Stimulated activated naive CD8-positive, alpha-beta T cell treated with anti-CD3 and anti-CD28 coated beads, Interleukin-15, Interleukin-2, amounts not matched to agents 100 U/mL and 50 U/mL, for 24 hours (primary cell): Measurements from ENCODE around the gene TMEM138.

Source experiments
- ATAC-seq: fragments of 150-1000 bp; cut with Tn5 transposase; one replicate; pipeline ENCODE4 v1.10.0; 2021
- DNase-seq: peaks from one replicate; pipeline ENCODE4 v3.0.0; 2021

The TMEM138 gene

DNA sequence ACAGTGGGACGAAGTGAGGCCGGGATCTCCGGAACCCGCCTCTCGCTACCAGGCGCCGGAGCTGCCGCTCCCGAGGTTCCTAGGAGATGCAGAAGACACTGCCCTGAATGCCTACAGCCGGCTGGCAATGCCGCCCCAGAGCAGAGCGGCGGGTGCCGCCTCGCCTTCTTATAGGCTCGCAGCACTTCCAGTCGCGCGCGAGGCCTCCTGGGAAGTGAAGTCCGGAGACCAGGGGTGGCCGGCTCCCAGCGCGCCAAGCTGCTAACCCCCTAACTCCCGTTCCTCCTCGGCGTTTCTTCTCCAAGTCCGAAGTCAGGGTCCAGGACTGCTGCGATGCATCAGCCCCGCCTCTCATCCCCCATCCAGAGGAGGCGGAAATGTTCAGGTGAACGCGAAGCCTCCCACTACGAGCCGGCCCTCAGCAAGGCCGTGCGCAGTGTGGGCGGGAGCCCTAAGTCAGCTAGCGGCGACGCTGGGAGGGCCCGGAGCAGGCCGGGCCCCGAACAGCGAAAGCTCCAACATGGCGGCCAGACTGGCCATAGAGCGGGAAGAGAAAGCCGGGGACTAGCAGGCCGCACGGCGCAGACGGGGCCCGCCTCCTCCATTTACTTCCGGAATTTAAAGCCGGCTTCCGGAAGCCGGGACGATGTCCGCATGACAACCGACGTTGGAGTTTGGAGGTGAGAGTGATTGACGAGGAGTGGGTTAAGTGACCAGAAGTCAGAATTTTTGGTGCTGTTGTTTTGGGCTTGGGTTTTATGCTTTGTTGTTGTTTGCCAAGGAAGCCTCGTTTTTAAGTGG, at the start of gene TMEM138, which contains the start of gene CYB561A3:
Gene TMEM138, plus strand, starts transcription at position 634 of the 801 bp plus-strand sequence. CDS start 2,017 bp downstream, outside the sequence.
Gene CYB561A3, minus strand, starts transcription at position 142 of the 801 bp plus-strand sequence. CDS start 5,169 bp downstream, outside the sequence.
- DNase-seq (peak; percentile 91), ATAC-seq (peak; percentile 98)

DNA sequence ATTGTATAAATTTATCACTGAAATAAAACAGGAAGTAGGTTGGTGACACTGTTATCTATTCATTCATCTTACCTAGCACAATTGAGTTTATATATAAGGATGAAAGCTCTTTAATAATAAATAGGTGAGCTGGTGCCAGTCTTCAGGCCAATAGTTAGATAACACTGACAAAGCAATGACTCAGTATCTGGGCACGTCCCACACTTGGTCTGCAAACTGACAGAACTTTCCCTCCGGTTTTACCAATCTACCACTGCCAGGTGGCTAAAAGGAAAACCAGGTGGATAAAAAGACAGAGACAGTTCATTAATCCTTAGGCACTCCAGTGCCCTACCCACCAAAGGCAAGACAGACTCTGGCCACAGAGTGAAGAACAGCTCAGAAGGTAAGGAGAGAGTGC, 46.9 kb upstream of the TMEM138 start:
- ATAC-seq (no peak), DNase-seq (no peak)

DNA sequence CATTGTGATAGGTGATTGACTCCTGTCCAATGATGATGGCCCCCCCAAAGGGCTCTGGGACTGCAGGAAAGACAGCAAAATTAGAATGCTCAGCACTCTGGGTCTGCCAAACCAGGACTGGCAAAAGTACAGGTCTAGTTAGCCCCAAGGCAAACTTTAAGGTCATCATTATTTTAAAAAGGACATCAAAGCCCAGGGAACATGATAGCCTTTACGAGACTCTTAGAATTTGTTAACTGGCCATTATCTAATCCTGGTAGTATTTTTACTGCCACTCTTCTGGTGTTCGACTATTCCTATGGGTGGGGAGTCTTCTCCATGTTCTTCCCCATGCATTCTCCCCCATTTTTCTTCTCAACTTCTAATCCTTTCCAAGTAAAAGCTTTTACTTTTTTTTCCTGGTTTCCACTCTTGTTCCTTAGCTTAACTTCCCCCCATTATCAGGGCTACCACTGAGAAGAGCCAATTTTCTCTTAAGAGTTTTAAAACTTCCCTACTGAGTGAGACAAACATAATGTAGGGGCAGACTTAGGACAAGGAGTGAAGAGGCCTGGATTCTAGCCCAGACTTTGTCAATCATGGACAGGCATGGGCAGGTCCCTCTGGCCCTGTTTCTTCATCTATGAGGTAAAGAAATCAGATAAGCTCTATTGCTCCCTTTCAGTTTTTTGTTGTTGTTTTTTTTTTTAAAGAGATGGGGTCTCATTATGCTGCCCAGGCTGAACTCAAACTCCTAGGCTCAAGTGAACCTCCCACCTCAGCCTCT, 36.3 kb upstream of the TMEM138 start:
- DNase-seq (no peak), ATAC-seq (no peak)

DNA sequence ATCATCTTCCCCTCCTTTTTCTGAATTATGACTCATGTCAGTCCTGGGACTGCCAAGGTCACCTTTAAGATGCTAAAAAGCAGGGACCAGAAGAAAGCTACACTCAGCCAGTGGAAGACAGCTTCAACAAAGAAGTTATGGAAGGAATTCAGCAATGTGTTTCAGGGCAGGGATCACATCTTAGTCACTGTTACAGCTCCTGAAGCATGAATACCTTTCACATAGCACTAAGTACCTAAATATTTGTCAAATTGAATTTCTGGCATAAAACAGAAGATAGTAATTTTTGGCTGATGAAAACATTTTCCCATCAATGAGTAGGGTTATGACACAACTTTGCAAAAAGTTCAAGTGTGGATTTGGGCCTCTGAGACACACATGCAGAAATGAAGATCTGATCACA, 34.5 kb upstream of the TMEM138 start:
- ATAC-seq = no peak
- no peak for DNase-seq

DNA sequence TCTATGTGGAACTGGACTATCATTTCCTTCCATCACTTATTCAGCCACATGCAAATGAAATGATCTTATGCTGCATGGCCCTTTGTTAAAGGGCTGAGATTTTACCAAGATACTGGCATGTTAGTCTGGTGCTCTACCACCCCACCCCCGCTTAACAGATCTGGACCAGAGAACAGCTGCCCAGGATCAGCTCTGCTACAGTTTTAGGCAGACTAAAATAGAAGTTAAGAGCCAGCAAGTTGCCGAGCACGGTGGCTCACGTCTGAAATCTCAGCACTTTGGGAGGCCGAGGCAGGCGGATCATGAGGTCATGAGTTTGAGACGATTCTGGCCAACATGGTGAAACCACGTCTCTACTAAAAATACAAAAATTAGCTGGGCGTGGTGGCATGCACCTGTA, 33.8 kb upstream of the TMEM138 start:
- DNase-seq (no peak), ATAC-seq (no peak)

DNA sequence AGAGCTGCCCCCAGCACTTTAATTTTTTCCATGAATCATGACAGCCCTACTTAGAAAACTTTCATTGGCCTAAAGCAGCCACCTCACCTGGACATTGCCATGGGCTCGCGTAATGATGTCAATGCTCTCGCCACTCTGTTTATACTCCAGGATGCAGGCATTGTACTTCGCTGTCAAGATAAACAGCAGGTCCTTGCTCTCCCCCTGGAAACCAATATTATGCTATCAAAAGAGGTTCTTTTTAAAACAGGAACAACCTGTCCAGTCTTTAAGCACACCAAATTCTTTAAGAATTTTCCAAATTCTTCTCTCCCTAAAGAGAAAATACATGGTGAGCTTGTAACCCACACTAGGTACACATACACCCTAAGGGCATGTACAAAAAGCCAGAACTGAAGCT, 32.3 kb upstream of the TMEM138 start:
- no peak for ATAC-seq
- no peak for DNase-seq

DNA sequence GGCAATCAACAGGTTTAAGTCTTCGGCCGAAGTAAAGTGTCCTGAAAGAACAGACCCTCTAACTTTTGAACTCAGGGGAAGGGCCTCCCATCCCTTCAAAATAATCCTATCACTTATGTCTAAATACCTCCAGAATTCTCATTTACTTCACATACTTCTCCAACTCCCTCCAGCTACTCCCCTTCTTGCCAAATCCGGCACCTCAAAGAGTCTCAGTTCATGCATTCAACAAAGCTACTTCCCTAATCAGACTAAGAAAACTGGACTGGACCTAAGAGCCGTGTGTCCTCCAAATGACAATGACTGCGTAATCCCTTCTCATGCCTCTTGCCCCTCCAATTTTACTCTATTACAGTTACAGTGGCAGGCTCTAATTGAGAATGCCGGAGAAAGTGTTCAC, 30.5 kb upstream of the TMEM138 start:
- DNase-seq (no peak), ATAC-seq (no peak)

DNA sequence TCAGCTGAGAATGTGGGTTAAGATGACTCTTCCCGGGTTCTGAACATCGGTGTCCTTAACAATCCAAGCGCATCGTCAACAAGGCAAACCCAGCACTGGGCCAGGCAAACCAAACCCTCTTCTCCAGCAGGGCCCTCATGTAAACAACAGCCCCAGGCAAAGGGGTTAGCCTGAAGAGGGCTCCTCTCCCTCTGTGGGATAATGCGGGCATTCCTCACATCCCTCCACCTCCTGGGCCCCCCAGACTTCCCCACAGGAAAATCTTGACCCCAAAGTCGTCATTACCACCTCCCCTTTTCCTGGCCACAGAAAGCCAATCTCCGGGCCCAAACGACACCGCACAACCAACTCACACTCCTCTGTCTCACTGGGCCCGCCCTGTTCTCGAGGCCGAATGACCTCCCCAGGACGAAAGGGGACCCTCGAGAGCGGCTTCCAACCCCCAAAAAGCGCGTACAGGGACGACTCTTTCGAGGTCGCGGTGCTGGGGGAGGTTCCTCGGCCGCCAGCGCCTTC, 29.8 kb upstream of the TMEM138 start:
- ATAC-seq (no peak), DNase-seq (peak; percentile 27)

DNA sequence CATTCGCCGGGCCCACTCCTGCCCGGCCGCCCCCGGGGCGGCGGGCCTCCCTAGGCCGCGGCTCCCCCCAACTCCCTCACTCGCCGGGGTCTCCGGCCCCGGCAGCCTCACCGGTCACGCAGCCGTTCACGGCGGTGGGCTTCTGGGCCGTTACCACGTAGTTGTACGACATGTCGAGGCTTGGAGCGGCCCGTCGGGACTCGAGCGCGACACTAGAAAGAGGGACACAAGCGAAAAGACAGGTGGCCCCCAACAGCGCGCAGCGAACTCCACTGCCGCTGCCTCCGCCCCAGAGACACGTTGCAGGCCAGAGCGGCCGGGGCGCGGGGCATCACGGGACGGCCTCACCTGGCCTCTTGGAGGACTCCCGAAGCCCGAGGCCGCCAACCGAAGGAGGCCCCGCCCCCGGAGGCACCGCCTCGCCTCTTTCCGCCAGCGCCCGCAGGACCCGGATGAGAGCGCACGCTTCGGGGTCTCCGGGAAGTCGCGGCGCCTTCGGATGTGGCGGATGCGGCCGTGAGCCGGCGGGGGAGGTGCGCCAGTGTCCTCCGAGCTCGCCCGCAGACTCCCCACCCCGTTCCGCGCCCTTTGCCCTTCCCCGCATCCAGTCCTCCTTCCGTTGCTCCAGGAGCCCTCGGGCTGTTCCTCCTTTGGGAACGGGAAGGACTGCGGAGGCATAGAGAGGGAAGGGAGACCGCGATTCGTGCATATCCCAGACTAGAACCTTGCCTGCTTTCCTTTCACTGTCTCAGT, 29.2 kb upstream of the TMEM138 start, which contains the start of the genes DDB1 and TKFC:
Gene DDB1, minus strand, starts transcription at position 309 of the 753 bp plus-strand sequence. Its CDS starts 137 bp downstream, at position 172.
Gene TKFC, plus strand, starts transcription at position 432 of the 753 bp plus-strand sequence. CDS start 1,501 bp downstream, outside the sequence.
- ATAC-seq (peak; percentile 96), DNase-seq (peak; percentile 98)

DNA sequence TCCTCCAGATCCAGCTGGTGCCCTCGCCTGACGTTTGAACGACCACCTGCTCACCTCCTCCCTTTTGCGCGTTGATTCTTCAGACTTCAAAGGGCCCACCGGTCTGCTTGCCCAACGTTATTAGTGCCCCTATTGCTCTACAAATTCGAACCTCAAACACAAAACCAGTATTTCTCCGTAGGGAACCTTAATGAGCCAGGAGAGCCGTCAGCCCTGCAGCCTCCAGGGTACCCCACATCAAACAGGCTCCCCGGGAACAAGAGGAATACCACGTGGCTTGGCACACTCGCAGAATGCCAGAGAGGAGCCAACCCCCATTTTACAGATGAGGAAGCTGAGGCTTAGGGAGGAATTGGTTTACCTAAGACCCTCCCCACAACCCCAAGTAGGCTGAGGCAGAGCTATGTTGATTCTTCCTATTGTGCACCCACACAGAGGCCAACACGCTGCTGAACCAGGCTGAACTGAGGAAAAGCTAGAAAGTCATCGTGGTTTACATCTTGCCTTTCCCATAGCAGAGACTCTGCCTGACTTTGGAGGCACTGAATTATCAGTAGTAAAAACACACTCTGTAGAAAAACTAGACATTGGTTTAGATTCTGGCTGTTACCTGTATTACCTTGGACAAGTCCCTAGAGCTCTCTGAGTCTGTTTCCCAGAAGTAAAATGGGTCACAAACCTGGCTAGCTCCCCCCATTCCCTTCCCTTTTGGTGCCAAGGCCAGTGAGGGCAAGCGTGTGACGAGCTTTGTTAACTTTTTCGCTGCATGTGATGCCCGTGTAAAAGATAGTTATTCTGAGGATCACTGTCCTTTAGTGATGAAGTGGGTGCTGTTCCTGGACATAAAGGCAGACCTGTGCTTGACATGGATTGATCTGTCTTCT, 28.4 kb upstream of the TMEM138 start:
- ATAC-seq (no peak), DNase-seq (peak; percentile 29)

DNA sequence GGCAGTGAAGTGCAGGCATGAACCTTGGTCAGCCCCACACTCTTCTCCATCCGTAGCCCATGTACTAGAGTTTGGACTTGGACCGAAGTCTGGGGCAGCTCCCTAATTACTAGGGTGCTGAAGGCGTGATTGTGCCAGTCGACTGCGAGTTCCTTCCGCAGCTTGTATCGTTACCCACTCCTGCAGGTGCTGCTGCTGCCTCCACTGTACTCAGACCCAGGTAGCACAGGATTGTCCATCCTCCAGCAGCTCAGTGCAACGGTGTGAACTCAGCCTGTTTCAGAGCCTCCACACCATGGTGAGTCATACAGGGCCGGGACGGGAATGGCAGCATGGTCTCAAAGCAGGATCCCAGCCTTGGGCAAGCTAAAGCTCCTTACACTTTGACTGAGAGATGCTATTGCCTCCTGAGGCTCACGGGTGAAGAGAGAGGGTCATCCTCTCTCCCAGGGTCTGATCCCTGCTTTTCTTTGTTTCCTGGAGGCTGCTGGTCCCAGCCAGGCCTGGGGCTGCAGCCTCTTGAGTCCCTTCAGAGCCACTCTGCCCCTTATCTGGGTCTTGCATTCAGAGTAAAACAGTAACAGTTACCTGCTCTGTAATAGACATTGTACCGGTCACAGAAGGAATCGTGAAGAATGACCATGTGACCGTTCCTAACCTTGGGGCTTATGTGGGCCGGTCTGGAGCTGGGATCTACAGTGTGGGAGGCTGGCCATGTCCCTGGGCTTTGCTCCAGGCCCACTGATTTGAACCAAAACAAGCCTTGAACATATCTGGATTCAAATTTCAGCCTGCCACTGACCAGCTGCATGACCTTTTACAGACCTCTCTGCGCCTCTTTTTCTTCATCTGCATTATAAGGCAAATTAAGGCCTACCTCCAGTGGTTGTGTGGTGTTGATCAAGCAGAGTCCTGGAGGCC, 27.5 kb upstream of the TMEM138 start:
- peak; percentile 17 for DNase-seq
- ATAC-seq = no peak

DNA sequence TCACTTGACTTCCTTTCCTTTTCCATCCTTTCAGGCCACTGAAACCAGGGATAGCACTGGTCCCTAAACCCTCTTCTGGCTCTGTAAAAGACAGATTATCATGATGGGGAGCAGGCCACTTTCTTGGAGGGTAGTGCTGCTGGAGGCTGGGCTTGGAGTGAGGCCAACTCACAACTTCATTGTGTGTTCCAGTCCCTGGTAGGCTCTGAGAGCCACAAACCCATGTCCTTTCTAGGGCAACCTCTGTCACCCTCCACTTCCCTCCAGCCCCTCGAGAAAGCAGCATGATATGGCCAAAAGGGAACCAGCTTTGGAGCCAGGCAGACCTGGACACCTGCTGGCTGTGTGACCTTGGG, 26.8 kb upstream of the TMEM138 start:
- ATAC-seq (no peak), DNase-seq (no peak)

DNA sequence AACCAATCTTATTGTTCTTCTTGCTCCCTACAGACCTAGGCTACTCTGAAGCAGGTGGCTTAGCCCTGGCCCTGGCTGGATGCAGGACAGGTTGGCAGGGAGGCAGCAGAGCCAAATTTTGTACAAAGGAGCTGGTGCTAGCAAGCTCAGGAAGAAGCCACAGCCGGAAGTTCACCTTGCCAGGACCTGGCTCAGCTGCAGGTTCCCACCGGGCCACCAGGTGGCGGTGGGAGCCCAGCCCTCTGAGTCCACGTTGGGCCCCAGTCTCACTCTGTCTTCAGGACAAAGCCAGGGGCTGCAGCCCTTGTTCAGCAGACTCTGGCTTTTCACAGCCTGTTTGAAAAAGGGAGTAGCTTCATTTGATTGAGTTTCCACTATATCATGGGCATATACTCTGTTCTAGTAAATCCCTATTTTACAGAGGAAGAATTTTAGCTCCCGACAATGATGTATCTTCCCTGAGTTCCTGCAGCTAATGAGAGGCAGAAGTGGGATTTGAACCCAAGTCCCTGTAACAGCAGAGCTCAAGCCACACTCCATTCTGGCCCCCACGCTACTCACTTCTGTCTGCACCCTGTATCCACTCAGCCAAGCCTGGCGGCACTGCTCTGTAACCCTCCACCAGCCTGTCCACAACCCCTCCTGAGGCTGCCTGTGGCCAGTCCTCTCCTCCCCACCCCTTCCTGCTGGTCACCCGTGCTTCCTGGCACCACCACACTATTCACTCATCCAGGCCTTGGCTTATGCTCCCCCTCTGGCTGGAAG, 25.8 kb upstream of the TMEM138 start:
- DNase-seq (peak; percentile 86), ATAC-seq (peak; percentile 67)

DNA sequence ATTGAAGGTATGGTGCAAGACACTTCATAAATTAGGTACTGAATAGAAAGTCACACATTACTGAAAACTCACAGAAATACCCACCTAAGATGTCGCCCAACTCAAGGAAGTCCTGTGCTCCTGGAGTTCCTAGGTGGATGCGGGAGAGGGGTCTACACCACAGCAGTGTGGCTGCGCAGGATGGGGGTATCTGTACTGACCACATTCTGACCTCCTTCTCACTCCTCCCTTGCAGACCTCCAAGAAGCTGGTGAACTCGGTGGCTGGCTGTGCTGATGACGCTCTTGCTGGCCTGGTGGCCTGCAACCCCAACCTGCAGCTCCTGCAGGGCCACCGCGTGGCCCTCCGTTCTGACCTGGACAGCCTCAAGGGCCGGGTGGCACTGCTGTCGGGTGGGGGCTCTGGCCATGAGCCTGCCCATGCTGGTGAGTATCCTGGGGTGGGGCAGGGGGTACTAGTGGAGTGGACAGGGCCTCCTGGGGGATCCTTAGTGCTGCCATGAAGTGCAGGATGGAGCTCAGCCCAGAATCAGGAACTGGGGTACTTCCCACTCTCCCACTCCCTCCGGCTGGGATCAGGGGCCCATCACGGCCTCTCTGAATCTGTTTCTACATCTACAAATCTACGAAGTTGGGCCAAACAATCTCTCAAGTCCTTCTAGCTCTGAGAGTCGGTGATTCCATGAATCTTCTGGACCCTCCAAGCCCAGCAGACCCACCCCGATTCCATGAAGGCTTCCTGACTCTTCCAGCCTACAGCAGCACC, 24.3 kb upstream of the TMEM138 start:
- DNase-seq = no peak

DNA sequence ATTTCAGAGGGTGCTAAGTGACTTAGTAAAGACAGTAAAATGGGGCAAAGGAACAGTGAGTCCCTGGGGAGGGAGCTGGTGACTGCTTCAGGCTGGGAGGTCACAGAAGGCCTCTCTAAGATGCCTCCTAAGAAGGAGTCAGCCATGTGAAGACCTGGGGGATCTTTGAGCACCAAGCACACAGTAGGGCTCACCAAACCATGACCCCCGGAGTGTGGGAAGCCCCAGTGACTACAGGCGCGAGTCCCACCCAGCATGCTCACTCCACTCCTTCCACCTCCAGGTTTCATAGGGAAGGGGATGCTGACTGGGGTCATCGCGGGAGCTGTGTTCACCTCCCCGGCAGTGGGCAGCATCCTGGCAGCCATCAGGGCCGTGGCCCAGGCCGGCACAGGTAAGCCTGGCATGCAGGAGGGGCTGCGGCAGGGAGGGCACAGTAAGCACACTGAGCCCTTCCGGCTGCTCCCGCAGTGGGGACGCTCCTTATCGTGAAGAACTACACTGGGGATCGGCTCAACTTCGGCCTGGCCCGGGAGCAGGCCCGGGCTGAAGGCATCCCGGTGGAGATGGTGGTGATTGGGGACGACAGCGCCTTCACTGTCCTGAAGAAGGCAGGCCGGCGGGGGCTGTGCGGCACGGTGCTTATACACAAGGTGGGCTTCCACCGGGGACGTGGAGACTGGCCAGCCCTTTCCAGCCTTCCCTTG, 23.2 kb upstream of the TMEM138 start:
- no peak for DNase-seq
- ATAC-seq = no peak

More for the DNA sequence above, 24.3 kb upstream of the TMEM138 start:
- no peak for ATAC-seq

DNA sequence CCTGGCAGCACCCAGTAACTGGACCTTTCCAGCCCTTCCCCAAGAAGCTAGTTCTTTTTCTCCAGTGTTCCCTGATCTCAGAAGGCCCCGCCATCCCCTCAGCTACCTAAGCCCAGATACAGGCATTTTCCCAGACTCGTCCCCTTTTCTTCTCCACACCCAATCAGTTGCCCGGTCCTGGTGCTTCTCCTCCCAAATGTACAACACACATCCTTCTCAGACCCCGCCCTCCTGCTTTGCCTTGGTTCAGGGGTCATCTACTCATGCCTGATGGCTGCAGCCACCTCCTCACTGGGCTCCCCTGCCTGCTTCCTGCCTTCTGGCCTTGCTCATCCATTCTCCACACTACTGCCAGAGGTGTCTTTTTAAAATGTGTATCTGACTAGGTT, 22.7 kb upstream of the TMEM138 start:
- ATAC-seq (no peak), DNase-seq (no peak)

DNA sequence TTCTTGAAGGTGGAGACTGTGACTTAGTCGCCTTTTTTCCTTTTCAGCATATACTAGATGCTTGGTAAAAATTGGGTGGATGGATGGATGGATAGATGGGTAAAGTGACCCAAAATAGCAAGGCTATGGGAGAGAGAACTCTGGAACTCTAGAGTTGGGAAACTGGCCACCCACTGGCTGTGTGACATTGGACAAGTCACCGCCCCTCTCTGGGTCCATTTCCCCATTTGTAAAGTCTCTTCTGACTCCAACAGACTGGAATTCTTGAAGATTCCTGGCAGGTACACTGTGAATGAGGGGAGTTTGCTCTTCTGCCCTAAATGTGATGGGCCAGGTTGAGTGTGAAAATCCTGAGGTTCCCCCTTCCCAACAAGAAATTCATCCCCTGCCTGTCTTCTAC, 21.2 kb upstream of the TMEM138 start:
- DNase-seq = no peak
- ATAC-seq = no peak

DNA sequence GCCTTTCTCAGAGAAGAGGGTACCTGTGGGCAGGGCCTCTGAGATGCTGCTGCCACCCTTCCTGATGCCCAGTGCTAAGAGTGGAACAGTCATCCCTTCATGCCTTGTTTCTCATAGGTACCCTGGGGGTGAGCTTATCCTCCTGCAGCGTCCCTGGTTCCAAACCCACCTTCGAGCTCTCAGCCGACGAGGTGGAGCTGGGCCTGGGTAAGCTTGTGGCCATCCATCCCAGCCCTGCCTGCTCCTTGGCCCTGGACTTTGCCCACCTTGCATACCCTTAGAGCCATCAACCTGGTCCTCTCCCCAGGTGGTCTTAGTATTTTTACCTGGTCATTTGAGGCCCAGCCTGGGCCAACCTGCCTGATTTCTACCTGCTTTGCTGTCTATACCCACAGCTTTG, 20.5 kb upstream of the TMEM138 start:
- no peak for ATAC-seq
- DNase-seq = no peak
